NCI-H1105 treated with DMSO at 0.1 percent for 48 hours (cell line): ENCODE data around the gene KLHL30.

Experiments
- DNase-seq: peaks from one replicate; lab custom pipeline; 2025; lab: John Stamatoyannopoulos, UW

The KLHL30 gene

DNA sequence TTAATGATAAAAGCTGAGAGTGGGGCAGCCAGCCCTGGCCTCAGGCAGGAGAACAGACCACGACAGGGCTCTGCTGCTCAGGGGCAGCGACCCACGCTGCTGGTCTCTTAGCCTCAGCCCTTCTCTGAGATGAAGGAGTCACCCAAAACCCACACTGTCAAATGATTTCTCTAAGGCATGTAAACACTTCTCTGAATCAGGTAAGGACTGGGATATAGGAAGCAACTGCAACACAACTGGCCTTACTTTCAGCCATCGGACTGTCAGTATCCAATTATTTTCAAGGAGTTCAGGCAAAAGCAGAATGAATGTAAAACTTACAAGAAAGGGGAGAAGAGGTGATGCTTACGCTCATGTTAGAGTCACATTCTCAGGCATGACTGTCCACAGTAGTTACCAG, 42.1 kb downstream of the KLHL30 start:
- DNase-seq = no peak

GRCh38 chr2:238182362-238182761, 43.9 kb downstream of the KLHL30 start:
- DNase-seq = peak; percentile 22

DNA sequence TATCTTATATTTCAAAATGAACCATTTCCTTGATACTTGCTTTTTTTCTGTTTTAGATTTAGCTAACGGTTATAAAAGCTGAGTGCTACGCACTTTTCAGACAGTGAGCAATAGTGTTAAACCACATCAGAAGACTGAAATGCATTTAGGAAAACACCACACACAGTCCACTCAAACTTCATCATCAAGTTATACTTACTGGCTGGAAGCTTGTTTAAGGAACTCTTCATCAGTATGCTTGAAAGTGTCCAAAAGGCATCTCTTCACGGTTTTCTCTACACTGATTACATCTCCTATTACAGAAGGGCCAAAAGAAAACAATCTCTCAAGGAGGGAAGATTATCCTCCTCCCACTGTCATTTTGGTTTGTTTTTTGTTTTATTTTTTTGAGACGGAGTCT, 45.4 kb downstream of the KLHL30 start:
- no peak for DNase-seq

DNA sequence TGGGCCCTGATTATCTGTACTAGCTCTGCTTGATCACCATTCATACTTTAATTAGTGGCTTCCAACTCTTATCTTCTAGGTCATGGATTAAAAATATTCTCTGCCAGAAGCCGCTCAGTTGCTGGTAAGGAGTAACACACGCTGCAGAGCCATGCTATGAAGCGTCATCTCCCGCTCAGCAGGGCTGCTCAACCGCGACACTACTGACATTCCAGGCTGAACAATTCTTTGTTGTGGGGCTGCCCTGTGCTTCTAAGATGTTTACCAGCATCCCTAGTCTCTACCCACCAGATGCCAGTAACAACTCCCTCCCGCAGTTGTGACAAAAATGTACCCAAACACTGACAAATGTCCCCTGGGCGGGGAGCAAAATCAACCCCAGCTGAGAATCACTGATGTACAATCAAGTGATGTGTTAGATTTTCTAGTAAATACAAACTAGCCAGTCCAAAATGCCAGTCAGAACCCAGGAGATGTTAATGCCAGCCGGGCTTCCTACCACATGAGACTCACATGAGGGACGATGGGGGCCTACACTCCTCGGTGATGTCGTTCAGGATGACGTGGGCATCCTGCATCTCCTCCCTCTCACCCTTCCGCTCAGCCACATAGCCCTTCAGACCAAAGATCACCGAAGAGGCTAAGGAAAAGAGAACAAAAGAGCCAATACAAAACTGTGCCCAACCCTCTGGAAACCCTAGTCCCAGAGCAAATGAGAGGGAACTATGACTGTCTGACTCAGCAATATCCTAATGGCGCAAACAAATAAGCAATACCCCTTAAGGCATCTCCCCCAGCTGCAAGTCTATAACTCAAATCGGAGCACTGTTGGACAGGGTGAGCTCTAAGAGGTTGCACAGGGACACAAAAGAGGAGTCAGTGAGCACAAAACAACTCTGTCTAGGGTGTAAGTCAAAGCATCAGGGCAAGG, 49.4 kb downstream of the KLHL30 start:
- no peak for DNase-seq

- no peak for DNase-seq
Measured at GRCh38 chr2:238190445-238190844, 52.0 kb downstream of the KLHL30 start.
